DND-41 (cell line): ENCODE data around the gene TUBB2B.

Source experiments
- ATAC-seq: fragments of 200-7000 bp; cut with Tn5 transposase; 3 replicates; pipeline ENCODE4 v1.9.1; 2021; ENCODE audit warnings: low read depth; ENCODE audit not compliant: insufficient read depth
- DNase-seq: peaks from one replicate; pipeline ENCODE4 v3.0.0-alpha.2; 2020
- H2AFZ ChIP-seq: 2 replicates; pipeline ENCODE4 v1.6.0; 2012; ENCODE audit warnings: low read depth, low read length
- H3K27ac ChIP-seq: 2 replicates; pipeline ENCODE4 v1.5.1; 2012; ENCODE audit warnings: low read length, inconsistent platforms
- H3K27me3 ChIP-seq: fragments of 200-600 bp; sonication (generic); 2 replicates; pipeline ENCODE4 v1.6.0; 2012; ENCODE audit warnings: low read length, mild to moderate bottlenecking, inconsistent platforms; ENCODE audit not compliant: insufficient read depth, poor library complexity
- H3K36me3 ChIP-seq: 2 replicates; pipeline ENCODE4 v1.5.1; 2012; ENCODE audit warnings: low read length, inconsistent platforms; ENCODE audit not compliant: insufficient read depth
- H3K4me1 ChIP-seq: 2 replicates; pipeline ENCODE4 v1.5.1; 2012; ENCODE audit warnings: mild to moderate bottlenecking, low read length; ENCODE audit not compliant: insufficient read depth
- H3K4me2 ChIP-seq: 2 replicates; pipeline ENCODE4 v1.6.0; 2012; ENCODE audit warnings: mild to moderate bottlenecking, moderate library complexity, low read length, inconsistent platforms; ENCODE audit not compliant: insufficient read depth
- H3K4me3 ChIP-seq, 2 experiments: fragments of 200-600 bp in 1 of 2; shearing (Covaris generic) in 1 of 2; 2 replicates each; pipeline ENCODE4 v1.5.1; 2012 to 2016; ENCODE audit warnings: inconsistent platforms in 2 of 2, low read length in 2 of 2, mild to moderate bottlenecking in 2 of 2, low read depth in 1 of 2, moderate library complexity in 1 of 2
- H3K79me2 ChIP-seq: 2 replicates; pipeline ENCODE4 v1.6.0; 2012; ENCODE audit warnings: low read length, inconsistent platforms; ENCODE audit not compliant: insufficient read depth
- H3K9ac ChIP-seq: 2 replicates; pipeline ENCODE4 v1.6.0; 2012; ENCODE audit warnings: low read depth, mild to moderate bottlenecking, inconsistent platforms, low read length, moderate library complexity
- H3K9me3 ChIP-seq: 2 replicates; pipeline ENCODE4 v1.5.1; 2012; ENCODE audit warnings: low read length, moderate library complexity, mild to moderate bottlenecking, inconsistent platforms; ENCODE audit not compliant: insufficient read depth, severe bottlenecking
- H4K20me1 ChIP-seq: 2 replicates; pipeline ENCODE4 v1.6.0; 2012; ENCODE audit warnings: low read length; ENCODE audit not compliant: insufficient read depth
- CTCF ChIP-seq: IDR thresholded peaks from 2 replicates; pipeline ENCODE4 v1.5.1; 2012; ENCODE audit warnings: borderline replicate concordance, low read length, moderate library complexity, mild to moderate bottlenecking; ENCODE audit not compliant: poor library complexity, severe bottlenecking; ENCODE audit errors: extremely low read depth
- EZH2 ChIP-seq: IDR thresholded peaks from 3 replicates; pipeline ENCODE4 v1.6.1; 2012; ENCODE audit warnings: borderline replicate concordance, low read depth, mild to moderate bottlenecking, moderate library complexity, low read length, inconsistent platforms; ENCODE audit not compliant: severe bottlenecking

Gene TUBB2B

GRCh38 chr6:3176562-3177355, 50.7 kb downstream of the TUBB2B start:
- no peaks in the 10 kb centered on the region for H4K20me1 ChIP-seq
- H3K9me3 ChIP-seq: no peaks in the 10 kb centered on the region
- TF ChIP-seq CTCF (no peak), EZH2 (no peak)
- peak; percentile 72; the same call in 2 of the 3 replicates for ATAC-seq
- no peak overlapping the region for H3K4me2 ChIP-seq
- no peaks in the 10 kb centered on the region for H3K36me3 ChIP-seq
- no peak overlapping the region for H3K9ac ChIP-seq
- no peaks in the 10 kb centered on the region for H3K4me1 ChIP-seq
- no peaks in the 10 kb centered on the region for H3K79me2 ChIP-seq
- no peak overlapping the region for H2AFZ ChIP-seq
- no peaks in the 10 kb centered on the region for H3K27me3 ChIP-seq
- H3K27ac ChIP-seq: no peak overlapping the region
- DNase-seq: peak; percentile 28
- no peak overlapping the region for H3K4me3 ChIP-seq

GRCh38 chr6:3175715-3176402, 51.6 kb downstream of the TUBB2B start:
- H4K20me1 ChIP-seq: no peaks in the 10 kb centered on the region
- no peak overlapping the region for H2AFZ ChIP-seq
- no peak overlapping the region for H3K4me3 ChIP-seq
- no peaks in the 10 kb centered on the region for H3K4me1 ChIP-seq
- no peak overlapping the region for H3K27ac ChIP-seq
- ATAC-seq: no peak
- no peaks in the 10 kb centered on the region for H3K27me3 ChIP-seq
- no peaks in the 10 kb centered on the region for H3K36me3 ChIP-seq
- no peak for DNase-seq
- no peaks in the 10 kb centered on the region for H3K9me3 ChIP-seq
- no peak overlapping the region for H3K9ac ChIP-seq
- H3K79me2 ChIP-seq: no peaks in the 10 kb centered on the region
- H3K4me2 ChIP-seq: no peak overlapping the region
- TF ChIP-seq CTCF (no peak), EZH2 (no peak)
